Measurements from ENCODE around the gene CYB5R3. TPM values are rescaled to one million over a fixed set of nuclear protein-coding genes. Genes with fewer than 3 reads are reported as not detected.

CYB5R3 gene
- total RNA-seq, 1 donor from 2014 or later: 125 TPM

DNA sequence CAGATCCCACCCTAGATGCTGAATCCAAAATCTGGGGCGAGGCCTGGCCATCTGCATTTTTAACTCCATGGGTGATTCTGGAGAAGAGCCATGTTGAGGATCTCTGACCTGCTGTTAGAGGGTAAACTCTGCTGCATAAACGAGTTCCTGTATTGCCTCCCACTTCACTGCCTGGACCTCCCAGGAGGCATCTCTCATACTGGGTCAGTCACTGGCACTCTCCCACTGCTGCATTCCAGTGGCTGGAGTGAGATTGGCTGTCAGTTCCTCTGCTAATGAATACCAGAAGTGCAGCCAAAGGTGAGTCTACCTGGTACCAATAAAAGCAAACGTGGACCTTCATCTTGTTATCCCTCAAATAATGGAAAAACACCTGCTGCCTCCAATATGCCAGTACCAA, 44.8 kb downstream of the CYB5R3 start:
- H3K36me3 Mint-ChIP-seq (ENCODE audit: low read depth, unreplicated experiment): peaks cover 28% of the 10 kb centered on the region

DNA sequence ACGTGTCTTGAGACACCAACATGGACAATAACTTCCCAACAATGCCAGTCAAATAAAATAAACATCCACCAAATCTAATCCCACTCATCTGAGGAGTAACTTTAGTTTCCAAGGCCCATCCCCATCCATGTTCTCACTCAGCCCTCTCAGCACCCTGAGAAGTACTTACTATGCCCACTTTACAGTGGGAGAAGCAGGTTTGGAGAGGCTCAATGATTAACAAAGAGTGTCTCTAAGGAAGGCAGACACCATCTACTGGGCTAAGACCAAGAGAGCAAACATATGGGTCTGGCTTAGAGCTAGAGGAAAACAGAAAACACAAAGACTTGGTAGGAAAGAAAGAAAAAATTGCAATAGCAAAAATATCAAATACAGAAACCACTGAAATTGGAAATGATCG, 45.8 kb downstream of the CYB5R3 start:
- TF ChIP-seq, protein P1, sequence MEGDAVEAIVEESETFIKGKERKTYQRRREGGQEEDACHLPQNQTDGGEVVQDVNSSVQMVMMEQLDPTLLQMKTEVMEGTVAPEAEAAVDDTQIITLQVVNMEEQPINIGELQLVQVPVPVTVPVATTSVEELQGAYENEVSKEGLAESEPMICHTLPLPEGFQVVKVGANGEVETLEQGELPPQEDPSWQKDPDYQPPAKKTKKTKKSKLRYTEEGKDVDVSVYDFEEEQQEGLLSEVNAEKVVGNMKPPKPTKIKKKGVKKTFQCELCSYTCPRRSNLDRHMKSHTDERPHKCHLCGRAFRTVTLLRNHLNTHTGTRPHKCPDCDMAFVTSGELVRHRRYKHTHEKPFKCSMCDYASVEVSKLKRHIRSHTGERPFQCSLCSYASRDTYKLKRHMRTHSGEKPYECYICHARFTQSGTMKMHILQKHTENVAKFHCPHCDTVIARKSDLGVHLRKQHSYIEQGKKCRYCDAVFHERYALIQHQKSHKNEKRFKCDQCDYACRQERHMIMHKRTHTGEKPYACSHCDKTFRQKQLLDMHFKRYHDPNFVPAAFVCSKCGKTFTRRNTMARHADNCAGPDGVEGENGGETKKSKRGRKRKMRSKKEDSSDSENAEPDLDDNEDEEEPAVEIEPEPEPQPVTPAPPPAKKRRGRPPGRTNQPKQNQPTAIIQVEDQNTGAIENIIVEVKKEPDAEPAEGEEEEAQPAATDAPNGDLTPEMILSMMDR (IDR thresholded peaks at IDR 0.05; ENCODE audit: unreplicated experiment): no peak
- Mint-ChIP-seq H3K4me1 (ENCODE audit: unreplicated experiment) (no peaks in the 10 kb centered on the region), H3K27ac (ENCODE audit: unreplicated experiment) (peak overlapping the region; percentile 3), H3K27me3 (ENCODE audit: unreplicated experiment) (peaks cover 2% of the 10 kb centered on the region), H3K36me3 (ENCODE audit: low read depth, unreplicated experiment) (peaks cover 37% of the 10 kb centered on the region), H3K4me3 (ENCODE audit: unreplicated experiment) (no peak overlapping the region), H3K9me3 (ENCODE audit: unreplicated experiment) (no peaks in the 10 kb centered on the region)
- DNase-seq (ENCODE audit: low spot score): no peak

More for the DNA sequence above, 44.8 kb downstream of the CYB5R3 start:
- DNase-seq (ENCODE audit: low spot score): no peak
- no peaks in the 10 kb centered on the region for H3K9me3 Mint-ChIP-seq (ENCODE audit: unreplicated experiment)
- no peak overlapping the region for H3K27ac Mint-ChIP-seq (ENCODE audit: unreplicated experiment)
- no peaks in the 10 kb centered on the region for H3K4me1 Mint-ChIP-seq (ENCODE audit: unreplicated experiment)
- H3K4me3 Mint-ChIP-seq (ENCODE audit: unreplicated experiment): no peak overlapping the region
- TF ChIP-seq, protein P1 (IDR thresholded peaks at IDR 0.05; ENCODE audit: unreplicated experiment): no peak
- H3K27me3 Mint-ChIP-seq (ENCODE audit: unreplicated experiment): peaks cover 2% of the 10 kb centered on the region

DNA sequence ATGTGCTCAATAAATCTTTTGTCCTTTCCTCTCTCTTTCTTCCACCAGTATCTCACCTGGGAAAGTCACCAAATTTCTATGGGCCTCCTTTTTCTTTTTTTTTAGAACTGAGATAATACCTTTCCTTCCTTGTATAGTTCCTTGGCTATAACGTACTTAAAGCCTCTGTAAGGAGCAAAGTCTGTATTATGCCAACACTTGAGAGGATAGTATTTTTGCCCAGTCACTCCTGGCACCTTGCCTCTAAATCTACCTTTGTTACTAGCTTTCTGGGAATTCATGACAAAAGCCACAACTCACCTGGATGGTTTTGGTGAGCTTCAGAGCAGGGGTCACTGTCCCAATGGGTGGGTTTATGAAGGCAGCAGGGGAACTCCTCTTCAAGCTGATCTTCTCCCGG, 46.7 kb downstream of the CYB5R3 start:
- DNase-seq (ENCODE audit: low spot score): no peak
- no peaks in the 10 kb centered on the region for H3K4me1 Mint-ChIP-seq (ENCODE audit: unreplicated experiment)
- H3K9me3 Mint-ChIP-seq (ENCODE audit: unreplicated experiment): no peaks in the 10 kb centered on the region
- H3K27ac Mint-ChIP-seq (ENCODE audit: unreplicated experiment): no peak overlapping the region
- H3K27me3 Mint-ChIP-seq (ENCODE audit: unreplicated experiment): peaks cover 2% of the 10 kb centered on the region
- peaks cover 37% of the 10 kb centered on the region for H3K36me3 Mint-ChIP-seq (ENCODE audit: low read depth, unreplicated experiment)
- TF ChIP-seq, protein P1 (IDR thresholded peaks at IDR 0.05; ENCODE audit: unreplicated experiment): no peak
- H3K4me3 Mint-ChIP-seq (ENCODE audit: unreplicated experiment): no peak overlapping the region

DNA sequence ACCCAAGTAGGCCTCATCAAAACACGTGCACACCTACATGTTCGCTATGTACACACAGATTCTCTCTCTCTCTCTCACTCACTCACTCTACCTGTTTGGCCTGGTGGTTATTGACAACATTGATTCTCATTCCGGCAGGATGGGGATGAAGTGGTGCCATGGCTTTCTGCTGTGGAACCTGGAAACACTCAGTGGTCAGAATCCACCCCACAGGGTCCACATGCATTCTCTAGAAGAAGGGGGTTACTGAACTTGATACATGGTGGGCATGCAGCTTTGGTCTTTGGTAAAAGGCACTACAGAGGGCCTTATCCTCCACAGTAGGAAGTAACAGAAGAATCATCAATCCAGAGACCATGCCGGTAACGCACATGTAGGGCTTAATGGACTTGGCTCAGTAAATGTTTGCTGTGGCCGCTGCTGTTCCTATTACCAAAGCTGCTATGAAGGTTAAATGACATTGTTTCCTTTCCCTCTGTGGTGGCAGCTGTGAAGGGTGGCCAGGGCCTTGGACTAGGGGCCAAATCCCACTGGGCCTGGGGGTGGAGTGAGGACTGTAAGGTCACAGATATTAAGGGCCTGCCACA, 47.2 kb downstream of the CYB5R3 start:
- Mint-ChIP-seq H3K4me3 (ENCODE audit: unreplicated experiment) (peak overlapping the region; percentile 24), H3K27ac (ENCODE audit: unreplicated experiment) (peak overlapping the region; percentile 11), H3K27me3 (ENCODE audit: unreplicated experiment) (peaks cover 2% of the 10 kb centered on the region), H3K4me1 (ENCODE audit: unreplicated experiment) (no peaks in the 10 kb centered on the region), H3K36me3 (ENCODE audit: low read depth, unreplicated experiment) (peaks cover 37% of the 10 kb centered on the region), H3K9me3 (ENCODE audit: unreplicated experiment) (no peaks in the 10 kb centered on the region)
- DNase-seq (ENCODE audit: low spot score): no peak
- TF ChIP-seq, protein P1 (IDR thresholded peaks at IDR 0.05; ENCODE audit: unreplicated experiment): no peak

DNA sequence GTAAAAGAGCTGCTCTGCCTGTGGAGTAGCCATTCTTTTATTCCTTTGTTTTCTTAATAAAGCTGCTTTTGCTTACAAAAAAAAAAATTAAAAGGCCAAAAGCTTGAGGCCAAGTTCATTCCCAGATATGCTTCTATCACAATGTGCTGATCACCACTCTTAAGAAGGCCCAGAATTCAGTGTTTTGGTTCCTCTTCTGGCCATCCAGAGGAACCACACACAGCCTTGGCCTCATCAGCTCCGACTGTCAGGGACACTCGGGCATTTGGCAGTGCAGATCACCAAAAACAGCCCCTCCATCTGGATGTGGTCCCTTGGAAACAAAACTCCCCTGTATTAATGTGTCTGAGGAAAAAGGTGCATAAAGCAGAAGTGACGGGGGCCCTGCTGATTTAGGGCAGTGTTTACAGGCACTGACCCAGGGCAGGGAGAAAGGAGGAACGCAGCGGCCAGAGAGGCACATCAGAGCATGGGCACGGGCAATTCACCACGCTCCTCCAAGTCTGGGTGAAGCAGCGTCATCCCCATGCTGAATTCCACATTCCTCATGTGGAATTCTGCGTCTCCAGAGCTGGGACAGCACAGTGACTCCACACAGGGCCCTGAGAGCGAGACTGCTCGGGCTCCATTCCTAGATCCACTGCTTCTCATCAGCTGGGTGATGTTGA, 52.2 kb downstream of the CYB5R3 start:
- no peak overlapping the region for H3K4me3 Mint-ChIP-seq (ENCODE audit: unreplicated experiment)
- H3K27ac Mint-ChIP-seq (ENCODE audit: unreplicated experiment): no peak overlapping the region
- no peaks in the 10 kb centered on the region for H3K9me3 Mint-ChIP-seq (ENCODE audit: unreplicated experiment)
- TF ChIP-seq, protein P1 (IDR thresholded peaks at IDR 0.05; ENCODE audit: unreplicated experiment): no peak
- H3K4me1 Mint-ChIP-seq (ENCODE audit: unreplicated experiment): no peaks in the 10 kb centered on the region
- H3K27me3 Mint-ChIP-seq (ENCODE audit: unreplicated experiment): no peaks in the 10 kb centered on the region
- H3K36me3 Mint-ChIP-seq (ENCODE audit: low read depth, unreplicated experiment): peaks cover 42% of the 10 kb centered on the region
- DNase-seq (ENCODE audit: low spot score): no peak

Measured in endothelial cell (in vitro differentiated cells).